ENCODE data around the gene URB1. TPM values are rescaled to one million over a fixed set of nuclear protein-coding genes. Genes with fewer than 3 reads are reported as not detected.
A peak's percentile ranks its signal among the peaks of the same experiment; 100 is the strongest.

URB1 gene
- total and polyA plus RNA-seq, 2 experiments from 2014 or later = 7.7 to 44.1 TPM

DNA sequence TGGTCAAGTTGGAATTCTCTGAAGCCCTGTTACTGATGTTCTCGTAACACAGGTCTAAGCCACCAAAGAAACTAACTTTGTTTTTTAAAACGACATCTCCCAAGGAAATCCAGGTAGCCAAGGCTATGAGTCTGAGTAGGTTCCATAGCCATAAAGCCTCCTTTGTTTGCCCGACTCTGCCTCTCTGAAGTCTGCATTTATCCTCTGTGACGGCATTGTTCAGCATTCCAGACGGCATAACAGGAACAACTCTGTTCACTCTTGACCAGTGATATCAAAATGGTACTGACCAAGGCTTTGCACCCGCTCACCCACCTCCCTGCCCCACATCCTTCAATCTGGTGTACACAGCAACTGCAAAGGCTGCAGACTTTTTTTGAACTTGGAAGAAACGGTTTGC lies 14.8 kb downstream of the URB1 start (continued):
- TF ChIP-seq, protein P1, sequence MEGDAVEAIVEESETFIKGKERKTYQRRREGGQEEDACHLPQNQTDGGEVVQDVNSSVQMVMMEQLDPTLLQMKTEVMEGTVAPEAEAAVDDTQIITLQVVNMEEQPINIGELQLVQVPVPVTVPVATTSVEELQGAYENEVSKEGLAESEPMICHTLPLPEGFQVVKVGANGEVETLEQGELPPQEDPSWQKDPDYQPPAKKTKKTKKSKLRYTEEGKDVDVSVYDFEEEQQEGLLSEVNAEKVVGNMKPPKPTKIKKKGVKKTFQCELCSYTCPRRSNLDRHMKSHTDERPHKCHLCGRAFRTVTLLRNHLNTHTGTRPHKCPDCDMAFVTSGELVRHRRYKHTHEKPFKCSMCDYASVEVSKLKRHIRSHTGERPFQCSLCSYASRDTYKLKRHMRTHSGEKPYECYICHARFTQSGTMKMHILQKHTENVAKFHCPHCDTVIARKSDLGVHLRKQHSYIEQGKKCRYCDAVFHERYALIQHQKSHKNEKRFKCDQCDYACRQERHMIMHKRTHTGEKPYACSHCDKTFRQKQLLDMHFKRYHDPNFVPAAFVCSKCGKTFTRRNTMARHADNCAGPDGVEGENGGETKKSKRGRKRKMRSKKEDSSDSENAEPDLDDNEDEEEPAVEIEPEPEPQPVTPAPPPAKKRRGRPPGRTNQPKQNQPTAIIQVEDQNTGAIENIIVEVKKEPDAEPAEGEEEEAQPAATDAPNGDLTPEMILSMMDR (conservative IDR thresholded peaks at IDR 0.05; ENCODE audit: low read depth in 2 of 2) = no peak
- TF ChIP-seq, protein P2, sequence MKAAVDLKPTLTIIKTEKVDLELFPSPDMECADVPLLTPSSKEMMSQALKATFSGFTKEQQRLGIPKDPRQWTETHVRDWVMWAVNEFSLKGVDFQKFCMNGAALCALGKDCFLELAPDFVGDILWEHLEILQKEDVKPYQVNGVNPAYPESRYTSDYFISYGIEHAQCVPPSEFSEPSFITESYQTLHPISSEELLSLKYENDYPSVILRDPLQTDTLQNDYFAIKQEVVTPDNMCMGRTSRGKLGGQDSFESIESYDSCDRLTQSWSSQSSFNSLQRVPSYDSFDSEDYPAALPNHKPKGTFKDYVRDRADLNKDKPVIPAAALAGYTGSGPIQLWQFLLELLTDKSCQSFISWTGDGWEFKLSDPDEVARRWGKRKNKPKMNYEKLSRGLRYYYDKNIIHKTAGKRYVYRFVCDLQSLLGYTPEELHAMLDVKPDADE (IDR thresholded peaks at IDR 0.05) = no peak

DNA sequence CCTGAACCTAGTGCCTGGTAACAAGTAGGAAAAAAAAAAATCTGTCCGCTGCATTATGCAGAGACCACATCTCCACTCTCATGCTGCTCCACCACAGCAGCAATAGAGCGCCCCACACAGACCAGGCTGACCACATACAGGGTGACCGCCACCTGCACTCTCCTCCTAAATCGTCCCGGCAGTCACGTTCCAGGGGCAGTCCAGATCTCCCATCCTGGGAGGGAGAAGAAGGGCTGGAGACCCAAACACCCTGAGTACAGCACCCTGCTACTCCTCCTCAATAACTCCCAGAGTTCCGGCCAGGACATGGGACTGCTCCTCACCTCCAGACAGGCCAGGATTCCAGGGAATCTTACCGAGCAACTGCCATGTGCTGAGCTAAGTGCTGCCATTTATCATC lies 15.3 kb downstream of the URB1 start:
- no peak for ATAC-seq
- Histone ChIP-seq H3K27me3 (ENCODE audit: insufficient read depth) (no peaks in the 10 kb centered on the region), H4K20me1 (replicated peaks; ENCODE audit: insufficient read depth) (peaks cover 21% of the 10 kb centered on the region), H3K27ac (ENCODE audit: low read depth) (no peak overlapping the region), H3K4me2 (no peak overlapping the region), H3K9me2 (ENCODE audit: insufficient read depth) (no peaks in the 10 kb centered on the region), H2AFZ (no peak overlapping the region), H3K4me3 (no peak overlapping the region), H3K36me3 (ENCODE audit: insufficient read depth) (peaks cover 39% of the 10 kb centered on the region), H3K79me2 (replicated peaks; ENCODE audit: insufficient read depth) (peaks cover 53% of the 10 kb centered on the region), H3K4me1 (ENCODE audit: insufficient read depth) (no peaks in the 10 kb centered on the region), H3F3A (replicated peaks; ENCODE audit: low read depth) (no peaks in the 10 kb centered on the region)
- no peaks in the 10 kb centered on the region for H3K4me1 Mint-ChIP-seq
- TF ChIP-seq, protein P1 (conservative IDR thresholded peaks at IDR 0.05; ENCODE audit: low read depth in 2 of 2) = peak in 1 of 2 experiments; percentile 24; a peak in 1 of 4 replicates
- TF ChIP-seq NANOG (IDR thresholded peaks at IDR 0.05; ENCODE audit: borderline replicate concordance) = no peak
- no peak overlapping the region for H3K4me3 Mint-ChIP-seq
- H3K27me3 Mint-ChIP-seq (ENCODE audit: insufficient read depth, low read depth, poor library complexity) = peaks cover 3% of the 10 kb centered on the region
- 0 out of 2 replicates have a peak overlapping the region, but pooled peaks have one; percentile 17 for H3K27ac Mint-ChIP-seq
- no peaks in the 10 kb centered on the region for H3K9me3 Mint-ChIP-seq
- peaks cover 72% of the 10 kb centered on the region for H3K36me3 Mint-ChIP-seq (ENCODE audit: low read depth)
- DNase-seq (ENCODE audit: low spot score) = no peak

DNA sequence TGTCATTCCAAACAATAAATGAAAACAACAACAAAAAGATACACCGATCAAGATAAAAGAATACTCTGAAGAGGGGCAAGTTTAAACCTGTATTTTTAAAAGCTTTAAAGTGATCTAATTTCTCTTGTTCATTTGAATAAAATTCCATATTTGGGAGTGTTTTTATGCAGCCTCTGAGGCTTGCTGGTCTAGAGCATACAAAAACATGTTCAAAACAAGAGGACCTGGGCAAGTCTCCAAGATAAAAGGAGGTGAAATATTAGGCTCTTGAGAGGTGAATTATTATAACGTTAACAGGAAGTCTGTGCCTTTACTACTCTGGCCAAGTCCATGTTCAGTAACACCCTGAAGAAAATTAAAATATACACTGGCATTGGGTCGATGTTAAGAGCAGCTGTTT lies 20.1 kb downstream of the URB1 start:
- H3K36me3 ChIP-seq (ENCODE audit: insufficient read depth) = peaks cover 52% of the 10 kb centered on the region
- Mint-ChIP-seq H3K27me3 (ENCODE audit: insufficient read depth, low read depth, poor library complexity) (peaks cover 4% of the 10 kb centered on the region), H3K4me3 (no peak overlapping the region), H3K9me3 (no peaks in the 10 kb centered on the region), H3K36me3 (ENCODE audit: low read depth) (peaks cover 63% of the 10 kb centered on the region), H3K27ac (no peak overlapping the region), H3K4me1 (no peaks in the 10 kb centered on the region)
- no peaks in the 10 kb centered on the region for H3F3A ChIP-seq (replicated peaks; ENCODE audit: low read depth)
- no peaks in the 10 kb centered on the region for H3K27me3 ChIP-seq (ENCODE audit: insufficient read depth)
- H3K27ac ChIP-seq (ENCODE audit: low read depth) = peak overlapping the region; percentile 53; the same call in 1 of the 2 replicates
- H3K4me1 ChIP-seq (ENCODE audit: insufficient read depth) = no peaks in the 10 kb centered on the region
- ATAC-seq (no peak), DNase-seq (ENCODE audit: low spot score) (no peak)
- peaks cover 16% of the 10 kb centered on the region for H3K79me2 ChIP-seq (replicated peaks; ENCODE audit: insufficient read depth)
- no peak overlapping the region for H2AFZ ChIP-seq
- H3K4me2 ChIP-seq = no peak overlapping the region
- no peak overlapping the region for H3K4me3 ChIP-seq
- H3K9me2 ChIP-seq (ENCODE audit: insufficient read depth) = no peaks in the 10 kb centered on the region
- peaks cover 4% of the 10 kb centered on the region; the same call in 1 of the 2 replicates for H4K20me1 ChIP-seq (replicated peaks; ENCODE audit: insufficient read depth)
- TF ChIP-seq, protein P3, sequence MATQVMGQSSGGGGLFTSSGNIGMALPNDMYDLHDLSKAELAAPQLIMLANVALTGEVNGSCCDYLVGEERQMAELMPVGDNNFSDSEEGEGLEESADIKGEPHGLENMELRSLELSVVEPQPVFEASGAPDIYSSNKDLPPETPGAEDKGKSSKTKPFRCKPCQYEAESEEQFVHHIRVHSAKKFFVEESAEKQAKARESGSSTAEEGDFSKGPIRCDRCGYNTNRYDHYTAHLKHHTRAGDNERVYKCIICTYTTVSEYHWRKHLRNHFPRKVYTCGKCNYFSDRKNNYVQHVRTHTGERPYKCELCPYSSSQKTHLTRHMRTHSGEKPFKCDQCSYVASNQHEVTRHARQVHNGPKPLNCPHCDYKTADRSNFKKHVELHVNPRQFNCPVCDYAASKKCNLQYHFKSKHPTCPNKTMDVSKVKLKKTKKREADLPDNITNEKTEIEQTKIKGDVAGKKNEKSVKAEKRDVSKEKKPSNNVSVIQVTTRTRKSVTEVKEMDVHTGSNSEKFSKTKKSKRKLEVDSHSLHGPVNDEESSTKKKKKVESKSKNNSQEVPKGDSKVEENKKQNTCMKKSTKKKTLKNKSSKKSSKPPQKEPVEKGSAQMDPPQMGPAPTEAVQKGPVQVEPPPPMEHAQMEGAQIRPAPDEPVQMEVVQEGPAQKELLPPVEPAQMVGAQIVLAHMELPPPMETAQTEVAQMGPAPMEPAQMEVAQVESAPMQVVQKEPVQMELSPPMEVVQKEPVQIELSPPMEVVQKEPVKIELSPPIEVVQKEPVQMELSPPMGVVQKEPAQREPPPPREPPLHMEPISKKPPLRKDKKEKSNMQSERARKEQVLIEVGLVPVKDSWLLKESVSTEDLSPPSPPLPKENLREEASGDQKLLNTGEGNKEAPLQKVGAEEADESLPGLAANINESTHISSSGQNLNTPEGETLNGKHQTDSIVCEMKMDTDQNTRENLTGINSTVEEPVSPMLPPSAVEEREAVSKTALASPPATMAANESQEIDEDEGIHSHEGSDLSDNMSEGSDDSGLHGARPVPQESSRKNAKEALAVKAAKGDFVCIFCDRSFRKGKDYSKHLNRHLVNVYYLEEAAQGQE (IDR thresholded peaks at IDR 0.05; ENCODE audit: unreplicated experiment) = no peak
- TF ChIP-seq JUNB (IDR thresholded peaks at IDR 0.05; ENCODE audit: unreplicated experiment) (no peak), POLR2AphosphoS5 (IDR thresholded peaks at IDR 0.05; ENCODE audit: low read depth) (no peak), CREB1 (CRISPR knock-in tag; IDR thresholded peaks at IDR 0.05; ENCODE audit: low read depth) (no peak), ZNF114 (CRISPR knock-in tag; IDR thresholded peaks at IDR 0.05) (no peak), NANOG (IDR thresholded peaks at IDR 0.05; ENCODE audit: borderline replicate concordance) (no peak)
- TF ChIP-seq, protein P1 (conservative IDR thresholded peaks at IDR 0.05; ENCODE audit: low read depth in 2 of 2) = no peak
